Measurements from ENCODE around the gene VIM. TPM values are rescaled to one million over a fixed set of nuclear protein-coding genes. Genes with fewer than 3 reads are reported as not detected.

The VIM gene
- total RNA-seq, 2 donors from 2014 or later, result 1,022 to 1,600 TPM

- no peak for TF ChIP-seq CTCF (IDR thresholded peaks at IDR 0.05)
Observed at GRCh38 chr10:17276756-17277424, 48.8 kb downstream of the VIM start.

GRCh38 chr10:17278607-17279240, 50.7 kb downstream of the VIM start:
- no peaks in the 10 kb centered on the region for H3K36me3 ChIP-seq
- no peak for TF ChIP-seq CTCF (IDR thresholded peaks at IDR 0.05)
- no peaks in the 10 kb centered on the region for H3K27me3 ChIP-seq
- H3K4me1 ChIP-seq, result no peaks in the 10 kb centered on the region
- H3K9me3 ChIP-seq, result peaks cover 0 to 4% of the 10 kb centered on the region in 2 donors
- H3K4me3 ChIP-seq, result no peak overlapping the region
- no peak overlapping the region for H3K27ac ChIP-seq
- DNase-seq (ENCODE audit: low spot score), result no peak

More at GRCh38 chr10:17276756-17277424, 48.8 kb downstream of the VIM start:
- no peak for DNase-seq (ENCODE audit: low spot score)
- Histone ChIP-seq H3K27me3 (no peaks in the 10 kb centered on the region), H3K4me3 (no peak overlapping the region), H3K36me3 (no peaks in the 10 kb centered on the region), H3K9me3 (no peaks in the 10 kb centered on the region), H3K4me1 (no peaks in the 10 kb centered on the region), H3K27ac (no peak overlapping the region)

- Histone ChIP-seq H3K27me3 (no peaks in the 10 kb centered on the region), H3K4me1 (no peaks in the 10 kb centered on the region), H3K4me3 (no peak overlapping the region), H3K36me3 (no peaks in the 10 kb centered on the region), H3K9me3 (peaks cover 0 to 15% of the 10 kb centered on the region in 2 donors), H3K27ac (no peak overlapping the region)
- no peak for DNase-seq (ENCODE audit: low spot score)
- no peak for TF ChIP-seq CTCF (IDR thresholded peaks at IDR 0.05)
Observed at GRCh38 chr10:17282311-17282710, 54.3 kb downstream of the VIM start.

- H3K36me3 ChIP-seq, result no peaks in the 10 kb centered on the region
- H3K9me3 ChIP-seq, result peaks cover 0 to 15% of the 10 kb centered on the region in 2 donors
- no peaks in the 10 kb centered on the region for H3K27me3 ChIP-seq
- DNase-seq (ENCODE audit: low spot score), result no peak
- TF ChIP-seq CTCF (IDR thresholded peaks at IDR 0.05), result no peak
- H3K4me3 ChIP-seq, result no peak overlapping the region
- H3K4me1 ChIP-seq, result no peaks in the 10 kb centered on the region
- no peak overlapping the region for H3K27ac ChIP-seq
Observed at GRCh38 chr10:17286562-17287550, 58.8 kb downstream of the VIM start.

Other genes with a start within 250 kb of the VIM start
- gene CUBN, start 98.4 kb upstream of the VIM start, total RNA-seq, result under 1 TPM; 0.15 to 0.94 TPM
- gene TRDMT1, start 26.6 kb upstream of the VIM start, total RNA-seq, result 1 to 10 TPM; 3.8 to 5.0 TPM
- 10 to 100 TPM in 1 of 2 donors, 1 to 10 TPM in 1; 5.3 to 11.0 TPM for gene ST8SIA6, start 226.4 kb downstream of the VIM start, total RNA-seq